WTC11 (cell line): Measurements from ENCODE around the gene METTL13.

Experiments used
- AFF4 ChIP-seq: sonication (generic); formaldehyde crosslinking; IDR thresholded peaks from 2 replicates; pipeline ENCODE4 v1.8.1; 2023; ENCODE audit warnings: mild to moderate bottlenecking, missing genetic modification reagents, borderline replicate concordance
- CTCF ChIP-seq: fragments of 200-600 bp; IDR thresholded peaks from 2 replicates; pipeline ENCODE4 v1.8.0; 2022; ENCODE audit warnings: antibody characterized with exemption
- FOXP1 ChIP-seq: sonication (generic); formaldehyde crosslinking; IDR thresholded peaks from 2 replicates; pipeline ENCODE4 v1.8.0; 2022; ENCODE audit warnings: missing genetic modification reagents, mild to moderate bottlenecking, moderate library complexity, borderline replicate concordance
- USF2 ChIP-seq: sonication (generic); formaldehyde crosslinking; IDR thresholded peaks from 2 replicates; pipeline ENCODE4 v1.8.1; 2023; ENCODE audit warnings: mild to moderate bottlenecking, missing genetic modification reagents, moderate library complexity

GRCh38 chr1:171796592-171796991 lies 15.1 kb downstream of the METTL13 start:
- no peak for TF ChIP-seq CTCF
- no peak for TF ChIP-seq USF2 (CRISPR knock-in tag)
- TF ChIP-seq AFF4 (CRISPR knock-in tag): no peak
- TF ChIP-seq FOXP1 (CRISPR knock-in tag): no peak
